GM19023 (cell line): ENCODE measurements around the gene KCNH1.
"Not testable (repeated sequence)": the region's sequence is repeated elsewhere in the genome, so short reads cannot be mapped to it uniquely, and the experiment has no call there.

Experiments used
- ATAC-seq: cut with Tn5 transposase; IDR thresholded peaks from one replicate; pipeline ENCODE4 v1.9.1; 2021; ENCODE audit warnings: mild to moderate bottlenecking, moderate library complexity; ENCODE audit not compliant: unreplicated experiment

Gene KCNH1

GRCh38 chr1:210691039-210691610 lies 442.8 kb downstream of the KCNH1 start:
- ATAC-seq, result no peak

GRCh38 chr1:210690236-210690635 lies 443.7 kb downstream of the KCNH1 start:
- ATAC-seq, result no peak

GRCh38 chr1:210689826-210690225 lies 444.1 kb downstream of the KCNH1 start:
- ATAC-seq, result no peak

- ATAC-seq, result no peak
Observed at GRCh38 chr1:210688512-210689234, 445.3 kb downstream of the KCNH1 start.

GRCh38 chr1:210687582-210688279 lies 446.2 kb downstream of the KCNH1 start:
- ATAC-seq, result no peak

- no peak for ATAC-seq
Observed at GRCh38 chr1:210686841-210687240, 447.1 kb downstream of the KCNH1 start.

- no peak for ATAC-seq
Observed at GRCh38 chr1:210685295-210685650, 448.7 kb downstream of the KCNH1 start.

- ATAC-seq, result peak; percentile 89
Observed at GRCh38 chr1:210684466-210685294, 449.3 kb downstream of the KCNH1 start.

- no peak for ATAC-seq
Observed at GRCh38 chr1:210683403-210684047, 450.4 kb downstream of the KCNH1 start.

- no peak for ATAC-seq
Observed at GRCh38 chr1:210681158-210681557, 452.8 kb downstream of the KCNH1 start.

GRCh38 chr1:210678306-210678705 lies 455.6 kb downstream of the KCNH1 start:
- ATAC-seq, result no peak

GRCh38 chr1:210677533-210677932 lies 456.4 kb downstream of the KCNH1 start:
- no peak for ATAC-seq

- no peak for ATAC-seq
Observed at GRCh38 chr1:210676539-210676938, 457.4 kb downstream of the KCNH1 start.

- ATAC-seq, result no peak
Observed at GRCh38 chr1:210674151-210674550, 459.8 kb downstream of the KCNH1 start.

- no peak for ATAC-seq
Observed at GRCh38 chr1:210669951-210670350, 464.0 kb downstream of the KCNH1 start.

GRCh38 chr1:210663730-210664573 lies 470.0 kb downstream of the KCNH1 start:
- ATAC-seq, result no peak

- ATAC-seq, result no peak
Observed at GRCh38 chr1:210662291-210663050, 471.5 kb downstream of the KCNH1 start.

GRCh38 chr1:210661520-210661919 lies 472.4 kb downstream of the KCNH1 start:
- ATAC-seq, result not testable (repeated sequence)

GRCh38 chr1:210657806-210658205 lies 476.1 kb downstream of the KCNH1 start:
- no peak for ATAC-seq
